Ishikawa (cell line): ENCODE data around the gene SCTR.

ENCODE experiments used
- CEBPB ChIP-seq: IDR thresholded peaks from 2 replicates; pipeline ENCODE4 v1.6.1; 2012
- CREB1 ChIP-seq: IDR thresholded peaks from 2 replicates; pipeline ENCODE4 v1.6.1; 2012; ENCODE audit warnings: low read depth
- EGR1 ChIP-seq: IDR thresholded peaks from 2 replicates; pipeline ENCODE4 v1.6.1; 2012
- EP300 ChIP-seq: IDR thresholded peaks from 2 replicates; pipeline ENCODE4 v1.6.1; 2012; ENCODE audit warnings: borderline replicate concordance
- FOXM1 ChIP-seq: IDR thresholded peaks from 2 replicates; pipeline ENCODE4 v1.6.1; 2012; ENCODE audit warnings: low read depth, borderline replicate concordance
- NFIC ChIP-seq: IDR thresholded peaks from 2 replicates; pipeline ENCODE4 v1.6.1; 2012
- RAD21 ChIP-seq: IDR thresholded peaks from 2 replicates; pipeline ENCODE4 v1.6.1; 2012; ENCODE audit warnings: low read depth
- TAF1 ChIP-seq: IDR thresholded peaks from 2 replicates; pipeline ENCODE4 v1.6.1; 2012; ENCODE audit warnings: low read depth, mild to moderate bottlenecking
- YY1 ChIP-seq: IDR thresholded peaks from 2 replicates; pipeline ENCODE4 v1.6.1; 2012; ENCODE audit warnings: low read depth
- ZBTB7A ChIP-seq: IDR thresholded peaks from 2 replicates; pipeline ENCODE4 v1.6.1; 2012; ENCODE audit warnings: low read depth
- TF ChIP-seq, protein P1 (sequence below): IDR thresholded peaks from 2 replicates; pipeline ENCODE4 v1.6.1; 2012
- TF ChIP-seq, protein P2 (sequence below): IDR thresholded peaks from 2 replicates; pipeline ENCODE4 v1.6.1; 2012
- TF ChIP-seq, protein P3 (sequence below): IDR thresholded peaks from 2 replicates; pipeline ENCODE4 v1.6.1; 2012; ENCODE audit warnings: low read depth, mild to moderate bottlenecking

DNA sequence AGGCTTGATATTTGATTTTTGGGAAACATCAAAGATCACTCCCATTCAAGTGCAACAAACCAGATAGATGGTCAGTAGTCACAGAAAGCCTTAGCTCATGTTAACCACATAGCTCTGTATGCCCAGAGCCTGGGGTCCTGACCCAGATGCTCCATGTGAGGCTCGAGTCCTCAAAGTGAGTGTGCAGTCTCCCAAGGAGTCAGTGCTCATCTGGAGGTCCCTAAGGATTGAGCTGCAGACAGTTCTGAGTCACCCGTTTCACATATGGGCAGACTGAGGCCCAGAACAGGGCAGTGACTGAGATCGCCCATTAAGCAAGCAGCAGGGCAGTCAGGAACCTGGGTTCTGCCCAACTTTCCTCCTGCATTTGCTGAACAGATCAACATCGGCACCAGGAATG is 83.4 kb downstream of the SCTR start:
- no peak for TF ChIP-seq RAD21
- TF ChIP-seq TAF1 = no peak
- TF ChIP-seq FOXM1 = no peak
- TF ChIP-seq ZBTB7A = no peak
- TF ChIP-seq, protein P1, sequence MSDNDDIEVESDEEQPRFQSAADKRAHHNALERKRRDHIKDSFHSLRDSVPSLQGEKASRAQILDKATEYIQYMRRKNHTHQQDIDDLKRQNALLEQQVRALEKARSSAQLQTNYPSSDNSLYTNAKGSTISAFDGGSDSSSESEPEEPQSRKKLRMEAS = no peak
- no peak for TF ChIP-seq EP300
- TF ChIP-seq, protein P2, sequence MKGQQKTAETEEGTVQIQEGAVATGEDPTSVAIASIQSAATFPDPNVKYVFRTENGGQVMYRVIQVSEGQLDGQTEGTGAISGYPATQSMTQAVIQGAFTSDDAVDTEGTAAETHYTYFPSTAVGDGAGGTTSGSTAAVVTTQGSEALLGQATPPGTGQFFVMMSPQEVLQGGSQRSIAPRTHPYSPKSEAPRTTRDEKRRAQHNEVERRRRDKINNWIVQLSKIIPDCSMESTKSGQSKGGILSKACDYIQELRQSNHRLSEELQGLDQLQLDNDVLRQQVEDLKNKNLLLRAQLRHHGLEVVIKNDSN = no peak
- no peak for TF ChIP-seq EGR1
- TF ChIP-seq, protein P3, sequence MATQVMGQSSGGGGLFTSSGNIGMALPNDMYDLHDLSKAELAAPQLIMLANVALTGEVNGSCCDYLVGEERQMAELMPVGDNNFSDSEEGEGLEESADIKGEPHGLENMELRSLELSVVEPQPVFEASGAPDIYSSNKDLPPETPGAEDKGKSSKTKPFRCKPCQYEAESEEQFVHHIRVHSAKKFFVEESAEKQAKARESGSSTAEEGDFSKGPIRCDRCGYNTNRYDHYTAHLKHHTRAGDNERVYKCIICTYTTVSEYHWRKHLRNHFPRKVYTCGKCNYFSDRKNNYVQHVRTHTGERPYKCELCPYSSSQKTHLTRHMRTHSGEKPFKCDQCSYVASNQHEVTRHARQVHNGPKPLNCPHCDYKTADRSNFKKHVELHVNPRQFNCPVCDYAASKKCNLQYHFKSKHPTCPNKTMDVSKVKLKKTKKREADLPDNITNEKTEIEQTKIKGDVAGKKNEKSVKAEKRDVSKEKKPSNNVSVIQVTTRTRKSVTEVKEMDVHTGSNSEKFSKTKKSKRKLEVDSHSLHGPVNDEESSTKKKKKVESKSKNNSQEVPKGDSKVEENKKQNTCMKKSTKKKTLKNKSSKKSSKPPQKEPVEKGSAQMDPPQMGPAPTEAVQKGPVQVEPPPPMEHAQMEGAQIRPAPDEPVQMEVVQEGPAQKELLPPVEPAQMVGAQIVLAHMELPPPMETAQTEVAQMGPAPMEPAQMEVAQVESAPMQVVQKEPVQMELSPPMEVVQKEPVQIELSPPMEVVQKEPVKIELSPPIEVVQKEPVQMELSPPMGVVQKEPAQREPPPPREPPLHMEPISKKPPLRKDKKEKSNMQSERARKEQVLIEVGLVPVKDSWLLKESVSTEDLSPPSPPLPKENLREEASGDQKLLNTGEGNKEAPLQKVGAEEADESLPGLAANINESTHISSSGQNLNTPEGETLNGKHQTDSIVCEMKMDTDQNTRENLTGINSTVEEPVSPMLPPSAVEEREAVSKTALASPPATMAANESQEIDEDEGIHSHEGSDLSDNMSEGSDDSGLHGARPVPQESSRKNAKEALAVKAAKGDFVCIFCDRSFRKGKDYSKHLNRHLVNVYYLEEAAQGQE = no peak
- TF ChIP-seq YY1 = no peak
- no peak for TF ChIP-seq CREB1
- TF ChIP-seq NFIC = no peak
- no peak for TF ChIP-seq CEBPB
